SK-N-SH (cell line): ENCODE data around the gene ATF3.

Experiments used
- MXI1 ChIP-seq: IDR thresholded peaks from 2 replicates; pipeline ENCODE4 v1.6.1; 2012; ENCODE audit warnings: mild to moderate bottlenecking, low read depth, low read length, improper control_type of control experiment
- POLR2AphosphoS5 ChIP-seq: IDR thresholded peaks from 2 replicates; pipeline ENCODE4 v1.6.1; 2012; ENCODE audit warnings: low read depth, low read length
- RCOR1 ChIP-seq: fragments of 150-350 bp; IDR thresholded peaks from 2 replicates; pipeline ENCODE4 v1.6.1; 2017; ENCODE audit warnings: antibody characterized with exemption, low read length
- SIN3A ChIP-seq: IDR thresholded peaks from 2 replicates; pipeline ENCODE4 v1.6.1; 2012; ENCODE audit warnings: low read depth, mild to moderate bottlenecking, low read length, moderate library complexity, borderline replicate concordance
- SMC3 ChIP-seq: IDR thresholded peaks from 2 replicates; pipeline ENCODE4 v1.6.1; 2012; ENCODE audit warnings: low read depth, low read length, improper control_type of control experiment
- TAF1 ChIP-seq: IDR thresholded peaks from 2 replicates; pipeline ENCODE4 v1.6.1; 2012; ENCODE audit warnings: low read depth, mild to moderate bottlenecking, low read length, moderate library complexity, borderline replicate concordance
- TCF12 ChIP-seq: IDR thresholded peaks from 2 replicates; pipeline ENCODE4 v1.4.0; 2012
- TF ChIP-seq, protein P1 (sequence below): fragments of 200-600 bp; sonication (generic); IDR thresholded peaks from 2 replicates; pipeline ENCODE4 v1.6.1; 2017; ENCODE audit warnings: antibody characterized with exemption, mild to moderate bottlenecking, moderate library complexity
- TF ChIP-seq, protein P2 (sequence below): IDR thresholded peaks from 2 replicates; pipeline ENCODE4; 2012

DNA sequence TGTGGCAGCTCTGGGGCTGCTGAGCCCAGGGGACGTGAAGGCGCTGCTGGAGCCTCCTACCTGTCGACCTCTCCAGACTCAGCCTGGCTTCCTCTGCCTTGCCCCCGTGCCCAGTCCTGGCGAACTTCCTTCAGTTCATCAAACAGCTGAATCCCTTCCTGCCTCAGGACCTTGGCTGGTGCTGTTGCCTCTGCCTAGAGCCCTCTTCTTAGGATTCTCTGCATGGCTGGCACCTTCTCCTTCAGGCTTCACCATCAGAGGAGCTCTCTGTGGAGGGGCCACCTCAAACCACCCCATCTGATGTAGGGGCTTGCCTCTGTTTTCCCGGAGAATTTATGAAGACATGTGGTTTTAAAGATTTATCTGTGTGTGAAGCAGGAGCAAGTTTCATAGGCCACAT is 23.4 kb upstream of the ATF3 start:
- TF ChIP-seq MXI1 (no peak), TAF1 (no peak), RCOR1 (no peak), POLR2AphosphoS5 (no peak), TCF12 (no peak), SIN3A (no peak), SMC3 (no peak)
- TF ChIP-seq, protein P1, sequence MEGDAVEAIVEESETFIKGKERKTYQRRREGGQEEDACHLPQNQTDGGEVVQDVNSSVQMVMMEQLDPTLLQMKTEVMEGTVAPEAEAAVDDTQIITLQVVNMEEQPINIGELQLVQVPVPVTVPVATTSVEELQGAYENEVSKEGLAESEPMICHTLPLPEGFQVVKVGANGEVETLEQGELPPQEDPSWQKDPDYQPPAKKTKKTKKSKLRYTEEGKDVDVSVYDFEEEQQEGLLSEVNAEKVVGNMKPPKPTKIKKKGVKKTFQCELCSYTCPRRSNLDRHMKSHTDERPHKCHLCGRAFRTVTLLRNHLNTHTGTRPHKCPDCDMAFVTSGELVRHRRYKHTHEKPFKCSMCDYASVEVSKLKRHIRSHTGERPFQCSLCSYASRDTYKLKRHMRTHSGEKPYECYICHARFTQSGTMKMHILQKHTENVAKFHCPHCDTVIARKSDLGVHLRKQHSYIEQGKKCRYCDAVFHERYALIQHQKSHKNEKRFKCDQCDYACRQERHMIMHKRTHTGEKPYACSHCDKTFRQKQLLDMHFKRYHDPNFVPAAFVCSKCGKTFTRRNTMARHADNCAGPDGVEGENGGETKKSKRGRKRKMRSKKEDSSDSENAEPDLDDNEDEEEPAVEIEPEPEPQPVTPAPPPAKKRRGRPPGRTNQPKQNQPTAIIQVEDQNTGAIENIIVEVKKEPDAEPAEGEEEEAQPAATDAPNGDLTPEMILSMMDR = no peak
- TF ChIP-seq, protein P2, sequence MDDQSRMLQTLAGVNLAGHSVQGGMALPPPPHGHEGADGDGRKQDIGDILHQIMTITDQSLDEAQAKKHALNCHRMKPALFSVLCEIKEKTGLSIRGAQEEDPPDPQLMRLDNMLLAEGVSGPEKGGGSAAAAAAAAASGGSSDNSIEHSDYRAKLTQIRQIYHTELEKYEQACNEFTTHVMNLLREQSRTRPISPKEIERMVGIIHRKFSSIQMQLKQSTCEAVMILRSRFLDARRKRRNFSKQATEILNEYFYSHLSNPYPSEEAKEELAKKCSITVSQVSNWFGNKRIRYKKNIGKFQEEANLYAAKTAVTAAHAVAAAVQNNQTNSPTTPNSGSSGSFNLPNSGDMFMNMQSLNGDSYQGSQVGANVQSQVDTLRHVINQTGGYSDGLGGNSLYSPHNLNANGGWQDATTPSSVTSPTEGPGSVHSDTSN = no peak
